SW 1271 (cell line): ENCODE results near the gene C14orf119.

Experiments used
- DNase-seq, 2 experiments: peaks; one replicate each; lab custom pipeline; 2025; lab: John Stamatoyannopoulos, UW

Gene C14orf119

GRCh38 chr14:23095196-23096108 is at the start of gene C14orf119:
Gene C14orf119, plus strand, starts transcription at chr14:23095505. Its CDS starts 2,154 bp downstream, at chr14:23097659.
- no peak for DNase-seq

GRCh38 chr14:23047034-23047634 is 48.2 kb upstream of the C14orf119 start:
- no peak for DNase-seq

- no peak for DNase-seq
These were observed 47.3 kb upstream of the C14orf119 start for GRCh38 chr14:23047751-23048693.

GRCh38 chr14:23049011-23049410 is 46.3 kb upstream of the C14orf119 start:
- DNase-seq: no peak

- DNase-seq: no peak
These were observed 43.9 kb upstream of the C14orf119 start for GRCh38 chr14:23051141-23052057.

- DNase-seq: no peak
These were observed 43.1 kb upstream of the C14orf119 start for GRCh38 chr14:23052182-23052623.

- no peak for DNase-seq
These were observed 42.6 kb upstream of the C14orf119 start for GRCh38 chr14:23052671-23053070.

- no peak for DNase-seq
These were observed 41.9 kb upstream of the C14orf119 start for GRCh38 chr14:23053426-23053825.

- DNase-seq: no peak
These were observed 41.1 kb upstream of the C14orf119 start for GRCh38 chr14:23054000-23054811.

GRCh38 chr14:23055147-23055550 is 40.2 kb upstream of the C14orf119 start:
- no peak for DNase-seq

GRCh38 chr14:23055621-23056144 is 39.6 kb upstream of the C14orf119 start:
- DNase-seq: no peak

GRCh38 chr14:23056145-23056955 is 39.0 kb upstream of the C14orf119 start:
- DNase-seq: no peak

GRCh38 chr14:23056956-23057756 is 38.1 kb upstream of the C14orf119 start, which contains the start of gene CDH24:
Gene CDH24, minus strand, starts transcription at chr14:23057520. Its CDS starts 1,787 bp downstream, at chr14:23055733.
- DNase-seq: no peak

GRCh38 chr14:23057757-23058653 is 37.3 kb upstream of the C14orf119 start:
- no peak for DNase-seq

- no peak for DNase-seq
These were observed 36.4 kb upstream of the C14orf119 start for GRCh38 chr14:23058654-23059504.
